ENCODE measurements around the gene RIN3.

RIN3 gene

GRCh38 chr14:92597906-92598905 is 84.6 kb downstream of the RIN3 start:
- DNase-seq (ENCODE audit: low read depth in 2 of 3, low spot score in 1 of 3): no peak

- DNase-seq (ENCODE audit: low read depth in 2 of 3, low spot score in 1 of 3): no peak
These were observed 86.2 kb downstream of the RIN3 start for GRCh38 chr14:92599811-92600210.

GRCh38 chr14:92600318-92601053 is 86.9 kb downstream of the RIN3 start:
- DNase-seq (ENCODE audit: low read depth in 2 of 3, low spot score in 1 of 3): no peak

DNA sequence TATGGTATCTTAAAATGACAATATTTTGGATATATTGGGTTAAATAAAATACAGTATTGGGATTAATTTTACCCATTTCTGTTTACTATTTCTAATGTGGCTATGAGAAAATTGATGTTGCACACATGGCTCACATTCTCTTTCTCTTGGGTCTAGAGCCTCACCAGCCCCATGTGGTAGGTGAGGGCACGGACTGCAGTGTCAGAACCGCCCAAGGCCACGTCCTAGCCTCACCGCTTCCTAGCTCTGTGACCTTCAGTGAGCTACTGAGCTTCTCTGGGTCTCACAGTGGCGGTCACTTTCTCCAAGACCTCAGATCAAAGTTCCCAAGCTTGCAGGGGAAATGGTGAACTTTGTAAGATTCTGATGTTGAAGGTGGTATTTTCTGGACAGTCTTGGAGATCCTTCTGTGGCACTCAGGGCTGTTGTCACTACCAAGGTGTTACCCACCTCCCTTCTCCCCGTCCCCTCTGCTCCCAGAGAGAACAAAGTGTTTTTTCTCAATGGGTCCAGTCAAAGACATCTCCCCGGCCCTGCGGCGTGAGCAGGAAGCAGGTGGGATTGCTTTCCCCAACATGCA is 87.6 kb downstream of the RIN3 start:
- DNase-seq (ENCODE audit: low read depth in 2 of 3, low spot score in 1 of 3): no peak

DNA sequence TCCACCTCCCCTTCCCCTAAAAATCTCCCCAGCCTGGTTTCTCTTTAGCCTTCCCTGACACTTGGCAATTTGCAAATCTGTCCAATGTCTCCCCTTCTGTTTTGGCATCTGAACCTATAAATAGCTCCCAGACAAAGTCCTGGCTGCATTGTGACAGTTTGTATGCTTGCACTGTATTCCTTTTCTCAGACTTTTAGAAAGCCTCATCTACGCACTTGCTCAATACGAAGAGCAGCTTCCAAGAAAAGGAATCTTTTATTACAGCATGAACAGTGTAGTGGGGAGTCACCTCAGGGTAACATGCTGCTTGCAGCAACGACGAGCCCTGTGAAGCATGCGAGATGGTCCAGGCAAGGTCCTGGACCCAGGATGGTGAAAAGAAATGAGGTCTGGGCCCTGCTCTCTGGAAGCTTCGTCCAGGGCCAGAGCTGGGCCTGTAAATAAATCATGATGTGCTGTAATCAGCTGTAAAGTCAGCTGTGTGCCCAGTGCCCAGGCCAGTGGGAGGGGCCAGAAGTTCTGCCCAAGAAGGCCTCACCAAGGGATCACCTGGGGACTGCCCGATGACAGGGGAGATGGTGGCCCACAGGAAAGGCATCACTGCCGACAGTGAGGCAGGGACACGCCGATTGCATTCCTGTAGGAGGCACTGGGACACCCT is 88.3 kb downstream of the RIN3 start:
- DNase-seq (ENCODE audit: low read depth in 2 of 3, low spot score in 1 of 3): no peak

- DNase-seq (ENCODE audit: low read depth in 2 of 3, low spot score in 1 of 3): no peak
These were observed 90.0 kb downstream of the RIN3 start for GRCh38 chr14:92603309-92604242.

- DNase-seq (ENCODE audit: low read depth in 2 of 3, low spot score in 1 of 3): no peak
These were observed 91.8 kb downstream of the RIN3 start for GRCh38 chr14:92605274-92605940.

DNA sequence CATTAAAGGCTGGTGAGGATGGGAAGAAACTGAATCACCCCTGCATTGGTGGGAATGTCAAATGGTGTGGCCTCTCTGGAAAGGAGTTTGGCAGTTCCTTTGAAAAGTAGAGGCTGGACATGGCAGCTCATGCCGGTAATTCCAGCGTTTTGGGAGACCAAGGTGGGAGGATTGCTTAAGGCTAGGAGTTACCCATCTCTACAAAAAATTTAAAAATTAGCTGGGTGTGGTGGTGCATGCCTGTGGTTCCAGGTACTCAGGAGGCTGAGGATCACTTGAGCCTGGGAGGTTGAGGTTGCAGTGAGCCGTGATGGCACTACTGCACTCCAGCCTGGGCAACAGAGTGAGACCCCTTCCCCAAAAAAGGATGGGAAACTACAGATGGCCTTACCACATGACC is 93.7 kb downstream of the RIN3 start:
- DNase-seq (ENCODE audit: low read depth in 2 of 3, low spot score in 1 of 3): no peak

DNA sequence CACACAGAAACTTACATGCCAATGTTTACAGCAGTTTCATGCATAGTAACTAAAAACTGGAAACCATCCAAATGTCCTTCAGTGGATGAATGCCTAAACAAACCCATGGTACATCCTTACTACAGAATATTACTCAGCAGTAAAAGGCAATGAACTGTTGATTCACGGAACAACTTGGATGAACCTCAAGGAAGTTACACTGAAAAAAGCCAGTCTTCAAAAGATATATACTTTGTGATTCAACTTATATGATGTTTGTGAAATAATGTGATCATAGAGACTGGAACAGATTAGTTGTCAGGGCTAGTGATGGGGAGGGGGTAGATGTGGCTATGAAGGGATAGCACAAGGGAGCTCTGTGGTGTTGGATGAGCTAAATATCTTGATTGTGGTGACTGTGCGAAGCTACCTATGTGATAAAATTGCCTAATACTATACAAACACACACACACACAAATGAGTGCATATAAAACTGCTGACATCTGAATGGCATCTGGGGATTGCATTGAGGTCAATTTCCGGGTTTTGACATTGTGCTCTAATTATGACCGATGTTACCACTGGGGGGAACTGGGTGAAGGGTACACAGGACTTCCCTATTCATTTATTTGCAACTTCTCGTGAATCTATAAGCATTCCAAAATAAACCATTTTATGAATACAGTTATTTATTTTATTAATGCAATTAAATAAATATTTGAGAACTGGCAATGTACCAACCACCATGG is 94.3 kb downstream of the RIN3 start:
- DNase-seq (ENCODE audit: low read depth in 2 of 3, low spot score in 1 of 3): no peak

DNA sequence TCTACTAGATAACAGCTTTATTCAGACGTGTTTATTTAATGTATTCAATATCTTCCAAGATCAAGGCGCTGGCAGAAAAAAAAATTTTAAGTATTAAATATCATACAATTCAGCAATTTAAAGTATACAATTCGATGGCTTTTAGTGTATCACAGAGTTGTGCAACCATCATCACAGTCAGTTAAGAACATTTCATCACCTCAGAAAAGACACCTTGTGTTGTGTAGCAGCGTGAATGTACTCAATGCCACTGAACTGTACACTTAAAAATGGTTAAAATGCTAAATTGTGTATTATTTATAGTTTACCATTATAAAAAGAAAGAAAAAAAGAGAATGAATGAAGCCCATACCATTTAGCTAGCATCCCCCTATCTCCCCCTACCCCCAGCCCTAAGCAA is 96.4 kb downstream of the RIN3 start:
- DNase-seq (ENCODE audit: low read depth in 2 of 3, low spot score in 1 of 3): no peak

- DNase-seq (ENCODE audit: low read depth in 2 of 3, low spot score in 1 of 3): no peak
These were observed 97.3 kb downstream of the RIN3 start for GRCh38 chr14:92610849-92611271.

DNA sequence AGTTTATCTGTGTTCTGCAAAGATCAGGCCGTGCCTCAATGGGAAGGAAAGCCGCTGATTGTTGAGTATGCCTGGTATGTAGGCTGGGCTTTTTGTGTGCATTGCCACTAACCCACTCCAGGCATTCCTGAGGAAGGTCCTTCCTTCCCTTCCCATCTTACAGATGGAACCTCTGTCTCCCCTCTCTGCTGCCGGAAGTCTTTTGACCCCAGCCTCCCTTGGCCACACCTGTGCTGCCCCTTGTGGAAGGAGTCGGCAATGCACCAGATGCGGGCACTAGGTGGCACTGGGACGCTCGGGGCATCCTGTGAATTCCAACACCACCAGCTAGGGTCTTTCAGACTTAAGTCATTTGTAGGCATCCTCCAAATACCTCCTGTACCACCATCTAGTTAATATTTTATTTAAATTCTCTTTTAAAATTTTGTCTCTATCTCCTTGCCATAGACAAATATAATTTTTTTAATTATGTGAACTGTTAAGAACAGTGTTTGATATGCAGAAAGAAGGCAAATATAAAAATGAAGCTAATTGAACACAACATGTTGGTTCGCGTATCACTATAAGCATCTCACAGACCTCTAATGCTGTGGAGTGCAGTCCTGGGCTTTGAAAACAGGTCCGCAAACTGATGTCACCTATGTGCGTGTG is 99.6 kb downstream of the RIN3 start:
- DNase-seq (ENCODE audit: low read depth in 2 of 3, low spot score in 1 of 3): peak; percentile 39 to 64 (median 56)

GRCh38 chr14:92613681-92614260 is 100.2 kb downstream of the RIN3 start:
- no peak for DNase-seq (ENCODE audit: low read depth in 2 of 3, low spot score in 1 of 3)

- no peak for DNase-seq (ENCODE audit: low read depth in 2 of 3, low spot score in 1 of 3)
These were observed 101.9 kb downstream of the RIN3 start for GRCh38 chr14:92615451-92615850.

DNA sequence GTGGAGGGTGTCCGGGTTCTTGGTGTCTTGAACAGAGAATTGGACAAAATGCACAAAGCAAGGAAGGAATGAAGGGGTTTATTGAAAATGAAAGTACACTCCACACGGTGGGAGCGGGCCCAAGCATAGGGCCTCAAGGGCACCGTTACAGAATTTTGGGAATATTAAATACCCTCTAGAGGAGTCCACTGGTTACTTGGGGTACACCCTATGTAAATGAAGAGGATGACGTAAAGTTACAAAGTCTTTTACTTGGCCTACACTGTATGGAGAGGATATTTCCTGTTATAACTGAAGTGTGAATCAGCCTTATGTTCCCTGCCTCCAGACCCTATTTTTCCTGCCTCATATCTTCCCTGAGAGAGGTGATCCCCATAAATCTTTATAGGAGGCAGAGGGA is 102.6 kb downstream of the RIN3 start:
- no peak for DNase-seq (ENCODE audit: low read depth in 2 of 3, low spot score in 1 of 3)

GRCh38 chr14:92617581-92617980 is 104.0 kb downstream of the RIN3 start:
- DNase-seq (ENCODE audit: low read depth in 2 of 3, low spot score in 1 of 3): no peak

DNA sequence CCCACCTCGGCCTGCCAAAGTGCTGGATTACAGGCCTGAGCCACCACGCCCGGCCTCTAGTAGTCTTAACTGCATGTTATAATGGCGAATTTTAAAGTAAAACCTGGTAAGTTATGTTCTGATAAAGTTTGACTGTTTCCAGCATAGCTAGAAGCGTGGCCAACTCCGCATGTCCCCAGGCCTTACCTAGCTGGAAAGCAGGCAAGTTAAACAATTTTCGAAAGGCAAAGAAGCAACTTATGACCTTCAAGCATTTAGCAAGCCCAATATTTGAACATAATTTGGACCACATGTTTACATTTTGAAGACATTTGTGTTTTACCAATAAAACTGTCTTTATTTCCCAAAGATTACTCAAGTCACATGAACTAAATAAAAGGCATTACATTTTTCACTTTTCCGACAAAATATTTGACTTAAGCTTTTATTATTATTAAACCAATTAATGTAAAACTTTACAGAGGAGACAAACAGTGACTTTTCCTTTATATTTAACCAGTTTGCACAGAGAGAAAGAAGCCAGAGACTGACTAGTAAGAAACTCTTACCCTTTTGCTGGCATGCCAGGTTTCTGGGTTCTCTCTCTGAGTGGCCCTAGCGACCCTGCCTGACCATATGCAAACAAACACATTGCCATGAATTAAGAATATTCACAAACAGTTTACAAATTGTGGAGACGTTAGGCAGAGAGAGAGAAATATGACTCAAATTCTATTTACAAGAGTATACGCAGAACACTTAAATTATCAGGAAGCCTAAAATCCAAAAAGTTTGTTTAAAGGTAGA is 106.3 kb downstream of the RIN3 start:
- no peak for DNase-seq (ENCODE audit: low read depth in 2 of 3, low spot score in 1 of 3)
